H1 (cell line): Measurements from ENCODE around the gene SLC39A11. TPM values are rescaled to one million over a fixed set of nuclear protein-coding genes. Genes with fewer than 3 reads are reported as not detected.

Experiments
- BACH1 ChIP-seq: IDR thresholded peaks from 2 replicates; pipeline ENCODE4 v1.6.1; 2012; ENCODE audit warnings: low read length, improper control_type of control experiment
- CTBP2 ChIP-seq: IDR thresholded peaks from 2 replicates; pipeline ENCODE4 v1.7.0; 2011; ENCODE audit warnings: borderline replicate concordance, mild to moderate bottlenecking, moderate library complexity, mixed read lengths, low read length; ENCODE audit not compliant: insufficient read depth, insufficient read length
- EGR1 ChIP-seq: IDR thresholded peaks from 2 replicates; pipeline ENCODE4 v1.6.1; 2011; ENCODE audit warnings: low read depth, low read length, borderline replicate concordance
- FOSL1 ChIP-seq: IDR thresholded peaks from 2 replicates; pipeline ENCODE4 v1.6.1; 2011; ENCODE audit warnings: mild to moderate bottlenecking, low read depth, low read length, moderate library complexity; ENCODE audit not compliant: insufficient read depth
- JUN ChIP-seq: IDR thresholded peaks from 2 replicates; pipeline ENCODE4 v1.6.1; 2011; ENCODE audit warnings: low read depth, mild to moderate bottlenecking, improper control_type of control experiment, low read length
- KDM4A ChIP-seq: IDR thresholded peaks from one replicate; pipeline ENCODE4 v1.7.1; 2012; ENCODE audit warnings: low read depth, mild to moderate bottlenecking, moderate library complexity, low read length, inconsistent platforms; ENCODE audit not compliant: severe bottlenecking
- PHF8 ChIP-seq: fragments of 200-600 bp; sonication (generic); conservative IDR thresholded peaks from 2 replicates; pipeline ENCODE4 v1.7.1; 2012; ENCODE audit warnings: low read depth, mild to moderate bottlenecking, inconsistent platforms, low read length, moderate library complexity
- SP4 ChIP-seq: IDR thresholded peaks from 2 replicates; pipeline ENCODE4 v1.6.1; 2012; ENCODE audit warnings: low read length, inconsistent platforms
- SRF ChIP-seq: IDR thresholded peaks from 2 replicates; pipeline ENCODE4 v1.6.1; 2011; ENCODE audit warnings: mild to moderate bottlenecking, low read depth, low read length, moderate library complexity
- TCF12 ChIP-seq: IDR thresholded peaks from 2 replicates; pipeline ENCODE4 v1.6.1; 2011; ENCODE audit warnings: low read depth, mild to moderate bottlenecking, low read length
- polyA plus RNA-seq, 7 experiments: library from polyadenylated mRNA; depleted of rRNA in 3 of 7; stranded (reverse) in 5 of 7; unstranded in 2 of 7; fragments of >200 nt in 5 of 7; fragments of 200-250 nt in 2 of 7; gene quantifications; 1 replicate in 5 of 7; 2 replicates in 1 of 7; 4 replicates in 1 of 7; pipeline versions ENCODE4 v1.2.1 to v1.2.3, GENCODE V29; 2011 to 2013; ENCODE audit warnings: missing spikeins in 2 of 7, mixed read lengths in 2 of 7
- total RNA-seq: library from RNA; stranded (reverse); fragmentation: NEBNext Ultra II Directional; extraction: Animal tissue kit (Norgen Biotek cat#: 25700); gene quantifications from 2 replicates; pipeline ENCODE4 v1.2.1, GENCODE V29; 2021
- TF ChIP-seq, protein P1 (sequence below): fragments of 300-600 bp; sonication (generic); IDR thresholded peaks from 2 replicates; pipeline ENCODE4 v1.7.1; 2012; ENCODE audit warnings: low read length, moderate library complexity, mild to moderate bottlenecking, inconsistent platforms; ENCODE audit not compliant: insufficient replicate concordance
- TF ChIP-seq, protein P2 (sequence below): IDR thresholded peaks from 2 replicates; pipeline ENCODE4 v1.6.1; 2012; ENCODE audit warnings: inconsistent platforms

Gene SLC39A11
- total and polyA plus RNA-seq, 2 of the 8 experiments (the other 6 are each of a cell fraction or from before 2014, with no cell fraction given) = 12.2 to 19.6 TPM

DNA sequence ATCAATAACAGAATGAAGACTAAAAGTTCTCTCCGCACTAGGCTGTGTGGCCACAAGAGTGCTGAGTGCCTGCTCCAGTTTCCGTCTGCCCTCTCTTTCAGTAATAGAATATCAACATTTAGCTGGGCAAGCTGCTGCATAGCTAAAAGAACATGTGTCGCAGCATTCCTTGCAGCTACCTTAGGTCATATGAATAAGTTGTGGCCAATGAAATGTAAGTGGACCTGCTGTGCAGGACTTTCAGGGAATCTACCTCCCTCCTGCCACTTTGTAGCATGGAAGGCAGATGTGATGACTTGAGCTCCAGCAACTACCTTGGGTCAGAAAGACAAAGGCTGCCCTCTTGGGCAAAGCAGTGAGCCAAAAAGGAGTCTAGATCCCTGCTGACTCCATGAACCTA is 25.4 kb downstream of the SLC39A11 start (continued):
- TF ChIP-seq, protein P1, sequence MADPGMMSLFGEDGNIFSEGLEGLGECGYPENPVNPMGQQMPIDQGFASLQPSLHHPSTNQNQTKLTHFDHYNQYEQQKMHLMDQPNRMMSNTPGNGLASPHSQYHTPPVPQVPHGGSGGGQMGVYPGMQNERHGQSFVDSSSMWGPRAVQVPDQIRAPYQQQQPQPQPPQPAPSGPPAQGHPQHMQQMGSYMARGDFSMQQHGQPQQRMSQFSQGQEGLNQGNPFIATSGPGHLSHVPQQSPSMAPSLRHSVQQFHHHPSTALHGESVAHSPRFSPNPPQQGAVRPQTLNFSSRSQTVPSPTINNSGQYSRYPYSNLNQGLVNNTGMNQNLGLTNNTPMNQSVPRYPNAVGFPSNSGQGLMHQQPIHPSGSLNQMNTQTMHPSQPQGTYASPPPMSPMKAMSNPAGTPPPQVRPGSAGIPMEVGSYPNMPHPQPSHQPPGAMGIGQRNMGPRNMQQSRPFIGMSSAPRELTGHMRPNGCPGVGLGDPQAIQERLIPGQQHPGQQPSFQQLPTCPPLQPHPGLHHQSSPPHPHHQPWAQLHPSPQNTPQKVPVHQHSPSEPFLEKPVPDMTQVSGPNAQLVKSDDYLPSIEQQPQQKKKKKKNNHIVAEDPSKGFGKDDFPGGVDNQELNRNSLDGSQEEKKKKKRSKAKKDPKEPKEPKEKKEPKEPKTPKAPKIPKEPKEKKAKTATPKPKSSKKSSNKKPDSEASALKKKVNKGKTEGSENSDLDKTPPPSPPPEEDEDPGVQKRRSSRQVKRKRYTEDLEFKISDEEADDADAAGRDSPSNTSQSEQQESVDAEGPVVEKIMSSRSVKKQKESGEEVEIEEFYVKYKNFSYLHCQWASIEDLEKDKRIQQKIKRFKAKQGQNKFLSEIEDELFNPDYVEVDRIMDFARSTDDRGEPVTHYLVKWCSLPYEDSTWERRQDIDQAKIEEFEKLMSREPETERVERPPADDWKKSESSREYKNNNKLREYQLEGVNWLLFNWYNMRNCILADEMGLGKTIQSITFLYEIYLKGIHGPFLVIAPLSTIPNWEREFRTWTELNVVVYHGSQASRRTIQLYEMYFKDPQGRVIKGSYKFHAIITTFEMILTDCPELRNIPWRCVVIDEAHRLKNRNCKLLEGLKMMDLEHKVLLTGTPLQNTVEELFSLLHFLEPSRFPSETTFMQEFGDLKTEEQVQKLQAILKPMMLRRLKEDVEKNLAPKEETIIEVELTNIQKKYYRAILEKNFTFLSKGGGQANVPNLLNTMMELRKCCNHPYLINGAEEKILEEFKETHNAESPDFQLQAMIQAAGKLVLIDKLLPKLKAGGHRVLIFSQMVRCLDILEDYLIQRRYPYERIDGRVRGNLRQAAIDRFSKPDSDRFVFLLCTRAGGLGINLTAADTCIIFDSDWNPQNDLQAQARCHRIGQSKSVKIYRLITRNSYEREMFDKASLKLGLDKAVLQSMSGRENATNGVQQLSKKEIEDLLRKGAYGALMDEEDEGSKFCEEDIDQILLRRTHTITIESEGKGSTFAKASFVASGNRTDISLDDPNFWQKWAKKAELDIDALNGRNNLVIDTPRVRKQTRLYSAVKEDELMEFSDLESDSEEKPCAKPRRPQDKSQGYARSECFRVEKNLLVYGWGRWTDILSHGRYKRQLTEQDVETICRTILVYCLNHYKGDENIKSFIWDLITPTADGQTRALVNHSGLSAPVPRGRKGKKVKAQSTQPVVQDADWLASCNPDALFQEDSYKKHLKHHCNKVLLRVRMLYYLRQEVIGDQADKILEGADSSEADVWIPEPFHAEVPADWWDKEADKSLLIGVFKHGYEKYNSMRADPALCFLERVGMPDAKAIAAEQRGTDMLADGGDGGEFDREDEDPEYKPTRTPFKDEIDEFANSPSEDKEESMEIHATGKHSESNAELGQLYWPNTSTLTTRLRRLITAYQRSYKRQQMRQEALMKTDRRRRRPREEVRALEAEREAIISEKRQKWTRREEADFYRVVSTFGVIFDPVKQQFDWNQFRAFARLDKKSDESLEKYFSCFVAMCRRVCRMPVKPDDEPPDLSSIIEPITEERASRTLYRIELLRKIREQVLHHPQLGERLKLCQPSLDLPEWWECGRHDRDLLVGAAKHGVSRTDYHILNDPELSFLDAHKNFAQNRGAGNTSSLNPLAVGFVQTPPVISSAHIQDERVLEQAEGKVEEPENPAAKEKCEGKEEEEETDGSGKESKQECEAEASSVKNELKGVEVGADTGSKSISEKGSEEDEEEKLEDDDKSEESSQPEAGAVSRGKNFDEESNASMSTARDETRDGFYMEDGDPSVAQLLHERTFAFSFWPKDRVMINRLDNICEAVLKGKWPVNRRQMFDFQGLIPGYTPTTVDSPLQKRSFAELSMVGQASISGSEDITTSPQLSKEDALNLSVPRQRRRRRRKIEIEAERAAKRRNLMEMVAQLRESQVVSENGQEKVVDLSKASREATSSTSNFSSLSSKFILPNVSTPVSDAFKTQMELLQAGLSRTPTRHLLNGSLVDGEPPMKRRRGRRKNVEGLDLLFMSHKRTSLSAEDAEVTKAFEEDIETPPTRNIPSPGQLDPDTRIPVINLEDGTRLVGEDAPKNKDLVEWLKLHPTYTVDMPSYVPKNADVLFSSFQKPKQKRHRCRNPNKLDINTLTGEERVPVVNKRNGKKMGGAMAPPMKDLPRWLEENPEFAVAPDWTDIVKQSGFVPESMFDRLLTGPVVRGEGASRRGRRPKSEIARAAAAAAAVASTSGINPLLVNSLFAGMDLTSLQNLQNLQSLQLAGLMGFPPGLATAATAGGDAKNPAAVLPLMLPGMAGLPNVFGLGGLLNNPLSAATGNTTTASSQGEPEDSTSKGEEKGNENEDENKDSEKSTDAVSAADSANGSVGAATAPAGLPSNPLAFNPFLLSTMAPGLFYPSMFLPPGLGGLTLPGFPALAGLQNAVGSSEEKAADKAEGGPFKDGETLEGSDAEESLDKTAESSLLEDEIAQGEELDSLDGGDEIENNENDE = no peak
- TF ChIP-seq SRF (no peak), FOSL1 (no peak), TCF12 (no peak), EGR1 (no peak), KDM4A (no peak), SP4 (no peak), BACH1 (no peak), JUN (no peak), PHF8 (no peak), CTBP2 (no peak)
- TF ChIP-seq, protein P2, sequence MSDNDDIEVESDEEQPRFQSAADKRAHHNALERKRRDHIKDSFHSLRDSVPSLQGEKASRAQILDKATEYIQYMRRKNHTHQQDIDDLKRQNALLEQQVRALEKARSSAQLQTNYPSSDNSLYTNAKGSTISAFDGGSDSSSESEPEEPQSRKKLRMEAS = no peak
